Effector CD4-positive, alpha-beta T cell (primary cell): Measurements from ENCODE around the gene APLP1.
"Not testable (repeated sequence)": the region's sequence is repeated elsewhere in the genome, so short reads cannot be mapped to it uniquely, and the experiment has no call there.

Experiments
- DNase-seq: peaks from one replicate; pipeline ENCODE4 v3.0.0-alpha.2; 2020

Gene APLP1

GRCh38 chr19:35853038-35853756, 15.2 kb upstream of the APLP1 start:
- no peak for DNase-seq

- no peak for DNase-seq
Measured at GRCh38 chr19:35856546-35857149, 11.7 kb upstream of the APLP1 start, which contains the start of gene KIRREL2. Gene KIRREL2 (plus strand): TSS chr19:35856911. CDS start chr19:35857120, 209 bp downstream.

- DNase-seq: no peak
Measured at GRCh38 chr19:35858311-35858710, 10.1 kb upstream of the APLP1 start.

DNA sequence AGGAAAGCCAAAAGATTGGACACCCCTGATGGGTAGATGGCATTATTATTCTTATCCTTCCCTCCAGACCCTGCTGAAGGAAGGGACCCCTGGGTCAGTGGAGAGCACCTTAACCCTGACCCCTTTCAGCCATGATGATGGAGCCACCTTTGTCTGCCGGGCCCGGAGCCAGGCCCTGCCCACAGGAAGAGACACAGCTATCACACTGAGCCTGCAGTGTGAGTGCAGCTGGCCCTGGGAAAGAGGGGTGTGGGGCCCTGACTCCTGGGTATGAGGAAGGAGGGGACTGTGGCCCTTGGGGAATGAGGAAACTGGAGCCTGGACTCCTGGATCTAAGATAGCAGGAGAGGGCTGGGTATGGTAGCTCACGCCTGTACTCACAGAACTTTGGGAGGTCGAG, 9.0 kb upstream of the APLP1 start:
- no peak for DNase-seq

DNA sequence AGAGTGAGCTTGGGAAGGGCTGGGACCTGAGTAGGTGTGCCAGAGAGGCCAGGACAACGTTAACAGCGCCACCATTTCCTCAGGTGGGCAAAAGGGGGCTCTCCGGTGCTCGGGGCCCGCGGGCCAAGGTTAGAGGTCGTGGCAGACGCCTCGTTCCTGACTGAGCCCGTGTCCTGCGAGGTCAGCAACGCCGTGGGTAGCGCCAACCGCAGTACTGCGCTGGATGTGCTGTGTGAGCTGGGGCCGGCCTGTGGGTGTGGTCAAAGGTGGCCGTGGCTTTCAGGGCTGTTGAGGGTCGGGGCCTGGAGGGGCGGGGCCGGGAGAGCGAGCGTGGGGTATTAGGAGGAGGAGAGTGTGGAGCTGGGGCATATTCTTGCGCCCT, 7.9 kb upstream of the APLP1 start:
- no peak for DNase-seq

GRCh38 chr19:35860818-35861639, 7.3 kb upstream of the APLP1 start:
- DNase-seq: no peak

- DNase-seq: no peak
Measured at GRCh38 chr19:35861640-35862160, 6.7 kb upstream of the APLP1 start.

DNA sequence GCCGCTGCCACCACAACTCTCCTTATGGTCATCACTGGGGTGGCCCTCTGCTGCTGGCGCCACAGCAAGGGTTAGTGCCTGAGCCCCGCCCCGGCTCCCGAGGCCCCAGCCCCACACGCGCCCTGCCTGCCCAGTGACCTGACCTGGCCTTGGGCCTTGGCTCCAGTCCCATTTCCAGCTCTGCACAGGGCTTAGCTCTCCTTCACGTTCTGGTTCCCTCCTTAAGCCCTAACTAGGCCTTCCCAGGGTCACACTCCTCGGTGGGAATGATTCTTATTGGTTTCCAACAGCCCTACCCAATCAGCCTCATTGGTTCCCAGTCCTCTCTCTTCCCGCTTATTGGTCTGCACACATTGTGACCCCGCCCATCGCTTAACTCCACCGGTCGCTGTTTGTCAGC, 5.8 kb upstream of the APLP1 start:
- no peak for DNase-seq

DNA sequence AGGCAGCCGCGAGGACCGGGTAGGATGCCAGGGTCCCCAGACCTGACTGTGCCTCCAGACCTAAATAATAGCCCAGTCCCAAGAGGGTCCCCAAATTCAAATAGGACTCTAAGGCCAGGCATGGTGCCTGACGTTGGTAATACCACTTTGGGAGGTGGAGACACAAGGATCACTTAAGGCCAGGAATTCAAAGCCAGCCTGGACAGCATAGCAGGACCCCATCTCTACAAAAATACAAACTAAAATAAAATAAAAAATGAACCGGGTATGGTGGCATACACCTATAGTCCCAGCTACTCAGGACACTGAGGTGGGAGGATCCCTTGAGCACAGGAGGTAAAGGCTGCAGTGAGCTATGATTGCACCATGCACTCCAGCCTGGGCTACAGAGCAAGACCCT, 5.4 kb upstream of the APLP1 start:
- no peak for DNase-seq

GRCh38 chr19:35868823-35869326, 501 bp downstream of the APLP1 start:
- no peak for DNase-seq

- DNase-seq: peak; percentile 65
Measured at GRCh38 chr19:35869327-35870123, 1.2 kb downstream of the APLP1 start.

DNA sequence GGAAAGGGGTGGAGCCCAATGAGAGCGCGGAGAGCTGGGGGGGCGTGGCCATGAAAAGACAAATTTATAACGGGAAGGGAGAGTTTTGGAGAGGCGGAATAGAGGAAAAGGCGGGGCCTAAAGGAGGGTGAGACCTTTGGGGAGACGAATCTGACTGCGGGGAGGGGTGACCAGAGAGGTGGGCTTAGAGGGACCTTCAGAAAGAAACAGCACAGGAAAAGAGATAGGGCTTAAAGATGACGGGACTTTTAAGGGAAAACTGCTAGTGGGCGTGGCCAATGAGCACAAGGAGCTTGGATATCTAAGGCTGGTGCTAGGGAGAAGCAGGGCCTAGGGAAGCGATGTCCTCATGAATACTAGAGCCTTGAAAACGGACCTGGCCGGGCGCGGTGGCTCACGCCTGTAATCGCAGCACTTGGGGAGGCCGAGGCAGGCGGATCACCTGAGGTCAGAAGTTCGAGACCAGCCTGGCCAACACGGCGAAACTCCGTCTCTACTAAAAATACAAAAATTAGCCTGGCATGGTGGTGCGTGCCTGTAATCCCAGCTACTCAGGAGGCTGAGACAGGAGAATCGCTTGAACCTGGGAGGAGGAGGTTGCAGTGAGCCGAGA, 1.9 kb downstream of the APLP1 start:
- not testable (repeated sequence) for DNase-seq

DNA sequence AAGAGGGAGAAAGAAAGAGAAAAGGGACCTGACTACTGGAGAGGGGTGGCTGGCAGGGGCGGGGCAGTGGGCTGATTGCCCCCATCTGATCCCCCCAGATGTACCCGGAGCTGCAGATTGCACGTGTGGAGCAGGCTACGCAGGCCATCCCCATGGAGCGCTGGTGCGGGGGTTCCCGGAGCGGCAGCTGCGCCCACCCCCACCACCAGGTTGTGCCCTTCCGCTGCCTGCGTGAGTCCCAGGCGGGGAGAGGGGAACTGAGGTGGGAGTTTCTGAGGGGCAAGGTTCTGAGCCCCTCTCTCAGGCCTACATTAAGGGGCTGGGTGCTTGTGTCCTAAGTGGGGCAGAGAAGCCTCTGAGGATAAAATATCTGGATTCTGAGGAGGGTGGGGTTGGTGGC, 2.4 kb downstream of the APLP1 start:
- no peak for DNase-seq

- no peak for DNase-seq
Measured at GRCh38 chr19:35871611-35872010, 3.2 kb downstream of the APLP1 start.

GRCh38 chr19:35872180-35872579, 3.8 kb downstream of the APLP1 start:
- DNase-seq: no peak

DNA sequence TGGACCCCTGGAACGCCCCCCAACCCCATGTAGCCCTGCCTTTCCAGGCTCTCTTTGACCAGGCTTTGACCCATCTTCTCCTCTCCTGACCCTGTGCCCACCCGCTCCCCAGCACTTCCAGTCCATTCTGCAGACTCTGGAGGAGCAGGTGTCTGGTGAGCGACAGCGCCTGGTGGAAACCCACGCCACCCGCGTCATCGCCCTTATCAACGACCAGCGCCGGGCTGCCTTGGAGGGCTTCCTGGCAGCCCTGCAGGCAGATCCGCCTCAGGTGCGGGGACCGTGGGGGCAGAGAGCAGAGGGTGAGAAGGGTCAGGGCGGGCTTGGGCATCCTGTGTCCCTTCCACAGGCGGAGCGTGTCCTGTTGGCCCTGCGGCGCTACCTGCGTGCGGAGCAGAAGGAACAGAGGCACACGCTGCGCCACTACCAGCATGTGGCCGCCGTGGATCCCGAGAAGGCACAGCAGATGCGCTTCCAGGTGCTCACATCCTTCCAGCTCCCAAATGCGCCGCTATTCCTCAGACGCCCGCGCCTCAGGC, 6.1 kb downstream of the APLP1 start:
- DNase-seq: no peak

DNA sequence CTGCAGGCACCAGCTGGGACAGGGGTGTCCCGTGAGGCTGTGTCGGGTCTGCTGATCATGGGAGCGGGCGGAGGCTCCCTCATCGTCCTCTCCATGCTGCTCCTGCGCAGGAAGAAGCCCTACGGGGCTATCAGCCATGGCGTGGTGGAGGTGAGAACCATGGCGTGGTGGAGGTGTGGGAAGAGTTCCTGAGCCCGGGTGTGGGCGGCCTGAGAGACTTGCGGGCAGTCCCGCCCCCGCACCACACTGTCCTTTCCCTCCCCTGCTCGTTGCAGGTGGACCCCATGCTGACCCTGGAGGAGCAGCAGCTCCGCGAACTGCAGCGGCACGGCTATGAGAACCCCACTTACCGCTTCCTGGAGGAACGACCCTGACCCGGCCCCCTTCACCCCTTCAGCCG, 10.7 kb downstream of the APLP1 start:
- DNase-seq: no peak

DNA sequence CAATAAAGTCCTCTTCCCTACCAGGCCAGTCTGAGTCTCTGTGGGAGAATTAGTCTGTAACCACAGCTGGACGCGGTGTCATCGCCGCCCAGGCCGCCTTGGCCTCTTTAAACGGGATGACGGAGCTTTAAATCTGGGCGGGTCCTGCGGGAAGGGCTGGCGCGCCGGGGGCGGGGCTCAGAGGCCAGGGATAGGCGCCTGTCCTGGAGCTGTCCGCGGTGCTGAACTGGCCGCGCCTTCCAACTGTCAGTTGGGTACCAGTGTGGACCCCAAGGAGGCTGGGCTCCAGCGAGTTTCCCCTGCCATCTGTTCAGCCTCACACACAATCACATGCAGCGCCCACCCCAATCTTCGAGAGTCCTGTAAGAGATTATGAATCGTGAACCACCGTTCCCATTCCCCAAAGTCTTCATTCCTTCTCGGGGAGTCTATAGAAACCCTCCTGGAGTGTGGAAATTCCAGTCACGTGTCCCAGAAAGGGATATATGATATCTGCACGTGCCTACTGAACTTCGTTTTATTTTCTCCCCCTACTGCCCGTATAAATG, 11.5 kb downstream of the APLP1 start:
- peak; percentile 60 for DNase-seq

DNA sequence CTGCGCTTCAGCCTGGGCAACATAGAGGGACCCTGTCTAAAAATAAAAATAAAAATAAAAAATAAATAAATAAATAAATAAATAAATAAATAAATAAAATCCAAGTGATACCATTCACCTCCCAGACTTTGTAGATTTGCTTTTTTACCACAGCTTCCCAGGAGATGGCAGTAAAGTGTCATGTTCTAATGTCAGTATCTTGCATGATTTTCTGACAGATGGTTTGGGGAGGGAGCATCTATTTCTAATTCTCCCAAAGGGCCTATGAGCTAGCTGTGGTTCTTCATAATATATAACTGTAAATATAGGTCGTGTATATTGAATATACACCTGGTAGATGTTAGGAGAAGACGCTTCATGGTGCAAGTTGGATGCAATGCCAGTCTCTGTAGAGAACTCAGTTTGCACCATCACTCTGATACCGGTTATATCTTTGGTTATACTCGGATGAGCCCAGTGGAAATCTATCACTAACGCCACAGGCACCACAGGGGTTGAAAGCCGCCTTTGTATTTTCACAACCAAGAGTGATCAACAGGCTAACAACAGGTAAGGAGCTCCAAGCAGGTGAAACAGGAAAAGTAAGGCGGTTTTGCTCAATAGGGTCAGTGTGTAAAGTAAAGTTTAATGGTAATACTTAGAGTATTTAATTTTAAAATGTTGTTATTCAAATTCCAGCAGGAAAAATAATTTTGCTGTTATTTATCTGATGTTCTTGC, 13.9 kb downstream of the APLP1 start:
- DNase-seq: peak; percentile 32

DNA sequence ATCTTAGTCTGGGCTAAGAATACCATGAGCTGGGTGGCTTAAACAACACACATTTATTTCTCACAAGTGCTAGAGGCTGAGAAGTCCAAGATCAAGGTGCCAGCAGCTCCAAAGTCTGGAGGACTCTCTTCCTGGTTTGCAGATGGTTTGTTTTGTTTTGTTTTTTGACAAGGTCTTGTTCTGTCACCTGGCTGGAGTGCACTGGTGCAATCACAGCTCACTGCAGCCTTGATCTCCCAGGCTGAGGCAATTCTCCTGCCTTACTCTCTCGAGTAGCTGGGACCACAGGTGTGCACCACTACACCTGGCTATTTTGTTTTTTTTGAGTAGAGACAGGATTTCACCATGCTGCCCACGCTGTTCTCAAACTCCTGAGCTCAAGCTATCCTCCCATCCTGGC, 15.5 kb downstream of the APLP1 start:
- DNase-seq: no peak
